ENCODE results near the gene TMPRSS2. TPM values are rescaled to one million over a fixed set of nuclear protein-coding genes. Genes with fewer than 3 reads are reported as not detected.
A peak's percentile ranks its signal among the peaks of the same experiment; 100 is the strongest.

The TMPRSS2 gene
- total and polyA plus RNA-seq, 2 of the 13 experiments (the other 11 are each of a cell fraction or from before 2014, with no cell fraction given), result 1.7 to 1.8 TPM

DNA sequence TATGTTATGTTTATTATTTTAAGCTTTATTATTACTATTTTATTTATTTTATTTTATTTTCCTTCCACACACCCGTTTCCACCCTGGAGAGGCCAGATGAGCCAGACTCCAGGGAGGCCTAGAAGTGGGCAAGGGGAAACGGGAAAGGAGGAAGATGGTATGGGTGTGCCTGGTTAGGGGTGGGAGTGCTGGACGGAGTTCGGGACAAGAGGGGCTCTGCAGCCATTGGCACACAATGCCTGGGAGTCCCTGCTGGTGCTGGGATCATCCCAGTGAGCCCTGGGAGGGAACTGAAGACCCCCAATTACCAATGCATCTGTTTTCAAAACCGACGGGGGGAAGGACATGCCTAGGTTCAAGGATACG is 82.4 kb downstream of the TMPRSS2 start:
- ATAC-seq, result no peak
- no peak for TF ChIP-seq FOXM1 (CRISPR knock-in tag; IDR thresholded peaks at IDR 0.05)
- TF ChIP-seq ZNF614 (CRISPR knock-in tag; IDR thresholded peaks at IDR 0.05; ENCODE audit: borderline replicate concordance), result no peak
- no peak for TF ChIP-seq ZNF569 (CRISPR knock-in tag; IDR thresholded peaks at IDR 0.05; ENCODE audit: borderline replicate concordance)
- no peak for TF ChIP-seq PHF8 (CRISPR knock-in tag; IDR thresholded peaks at IDR 0.05)
- TF ChIP-seq, protein P1, sequence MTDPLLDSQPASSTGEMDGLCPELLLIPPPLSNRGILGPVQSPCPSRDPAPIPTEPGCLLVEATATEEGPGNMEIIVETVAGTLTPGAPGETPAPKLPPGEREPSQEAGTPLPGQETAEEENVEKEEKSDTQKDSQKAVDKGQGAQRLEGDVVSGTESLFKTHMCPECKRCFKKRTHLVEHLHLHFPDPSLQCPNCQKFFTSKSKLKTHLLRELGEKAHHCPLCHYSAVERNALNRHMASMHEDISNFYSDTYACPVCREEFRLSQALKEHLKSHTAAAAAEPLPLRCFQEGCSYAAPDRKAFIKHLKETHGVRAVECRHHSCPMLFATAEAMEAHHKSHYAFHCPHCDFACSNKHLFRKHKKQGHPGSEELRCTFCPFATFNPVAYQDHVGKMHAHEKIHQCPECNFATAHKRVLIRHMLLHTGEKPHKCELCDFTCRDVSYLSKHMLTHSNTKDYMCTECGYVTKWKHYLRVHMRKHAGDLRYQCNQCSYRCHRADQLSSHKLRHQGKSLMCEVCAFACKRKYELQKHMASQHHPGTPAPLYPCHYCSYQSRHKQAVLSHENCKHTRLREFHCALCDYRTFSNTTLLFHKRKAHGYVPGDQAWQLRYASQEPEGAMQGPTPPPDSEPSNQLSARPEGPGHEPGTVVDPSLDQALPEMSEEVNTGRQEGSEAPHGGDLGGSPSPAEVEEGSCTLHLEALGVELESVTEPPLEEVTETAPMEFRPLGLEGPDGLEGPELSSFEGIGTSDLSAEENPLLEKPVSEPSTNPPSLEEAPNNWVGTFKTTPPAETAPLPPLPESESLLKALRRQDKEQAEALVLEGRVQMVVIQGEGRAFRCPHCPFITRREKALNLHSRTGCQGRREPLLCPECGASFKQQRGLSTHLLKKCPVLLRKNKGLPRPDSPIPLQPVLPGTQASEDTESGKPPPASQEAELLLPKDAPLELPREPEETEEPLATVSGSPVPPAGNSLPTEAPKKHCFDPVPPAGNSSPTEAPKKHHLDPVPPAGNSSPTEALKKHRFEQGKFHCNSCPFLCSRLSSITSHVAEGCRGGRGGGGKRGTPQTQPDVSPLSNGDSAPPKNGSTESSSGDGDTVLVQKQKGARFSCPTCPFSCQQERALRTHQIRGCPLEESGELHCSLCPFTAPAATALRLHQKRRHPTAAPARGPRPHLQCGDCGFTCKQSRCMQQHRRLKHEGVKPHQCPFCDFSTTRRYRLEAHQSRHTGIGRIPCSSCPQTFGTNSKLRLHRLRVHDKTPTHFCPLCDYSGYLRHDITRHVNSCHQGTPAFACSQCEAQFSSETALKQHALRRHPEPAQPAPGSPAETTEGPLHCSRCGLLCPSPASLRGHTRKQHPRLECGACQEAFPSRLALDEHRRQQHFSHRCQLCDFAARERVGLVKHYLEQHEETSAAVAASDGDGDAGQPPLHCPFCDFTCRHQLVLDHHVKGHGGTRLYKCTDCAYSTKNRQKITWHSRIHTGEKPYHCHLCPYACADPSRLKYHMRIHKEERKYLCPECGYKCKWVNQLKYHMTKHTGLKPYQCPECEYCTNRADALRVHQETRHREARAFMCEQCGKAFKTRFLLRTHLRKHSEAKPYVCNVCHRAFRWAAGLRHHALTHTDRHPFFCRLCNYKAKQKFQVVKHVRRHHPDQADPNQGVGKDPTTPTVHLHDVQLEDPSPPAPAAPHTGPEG (CRISPR knock-in tag; IDR thresholded peaks at IDR 0.05), result no peak
- no peak for TF ChIP-seq CSRNP2 (CRISPR knock-in tag; conservative IDR thresholded peaks at IDR 0.05; ENCODE audit: low read depth)
- TF ChIP-seq, protein P2, sequence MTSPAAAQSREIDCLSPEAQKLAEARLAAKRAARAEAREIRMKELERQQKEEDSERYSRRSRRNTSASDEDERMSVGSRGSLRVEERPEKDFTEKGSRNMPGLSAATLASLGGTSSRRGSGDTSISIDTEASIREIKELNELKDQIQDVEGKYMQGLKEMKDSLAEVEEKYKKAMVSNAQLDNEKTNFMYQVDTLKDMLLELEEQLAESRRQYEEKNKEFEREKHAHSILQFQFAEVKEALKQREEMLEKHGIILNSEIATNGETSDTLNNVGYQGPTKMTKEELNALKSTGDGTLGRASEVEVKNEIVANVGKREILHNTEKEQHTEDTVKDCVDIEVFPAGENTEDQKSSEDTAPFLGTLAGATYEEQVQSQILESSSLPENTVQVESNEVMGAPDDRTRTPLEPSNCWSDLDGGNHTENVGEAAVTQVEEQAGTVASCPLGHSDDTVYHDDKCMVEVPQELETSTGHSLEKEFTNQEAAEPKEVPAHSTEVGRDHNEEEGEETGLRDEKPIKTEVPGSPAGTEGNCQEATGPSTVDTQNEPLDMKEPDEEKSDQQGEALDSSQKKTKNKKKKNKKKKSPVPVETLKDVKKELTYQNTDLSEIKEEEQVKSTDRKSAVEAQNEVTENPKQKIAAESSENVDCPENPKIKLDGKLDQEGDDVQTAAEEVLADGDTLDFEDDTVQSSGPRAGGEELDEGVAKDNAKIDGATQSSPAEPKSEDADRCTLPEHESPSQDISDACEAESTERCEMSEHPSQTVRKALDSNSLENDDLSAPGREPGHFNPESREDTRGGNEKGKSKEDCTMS (CRISPR knock-in tag; conservative IDR thresholded peaks at IDR 0.05), result no peak
- TF ChIP-seq ZNF616 (CRISPR knock-in tag; IDR thresholded peaks at IDR 0.05; ENCODE audit: low read depth), result no peak
- no peak for TF ChIP-seq ZNF747 (CRISPR knock-in tag; IDR thresholded peaks at IDR 0.05; ENCODE audit: borderline replicate concordance)
- TF ChIP-seq ZBTB7B (CRISPR knock-in tag; IDR thresholded peaks at IDR 0.05), result no peak
- TF ChIP-seq, protein P3, sequence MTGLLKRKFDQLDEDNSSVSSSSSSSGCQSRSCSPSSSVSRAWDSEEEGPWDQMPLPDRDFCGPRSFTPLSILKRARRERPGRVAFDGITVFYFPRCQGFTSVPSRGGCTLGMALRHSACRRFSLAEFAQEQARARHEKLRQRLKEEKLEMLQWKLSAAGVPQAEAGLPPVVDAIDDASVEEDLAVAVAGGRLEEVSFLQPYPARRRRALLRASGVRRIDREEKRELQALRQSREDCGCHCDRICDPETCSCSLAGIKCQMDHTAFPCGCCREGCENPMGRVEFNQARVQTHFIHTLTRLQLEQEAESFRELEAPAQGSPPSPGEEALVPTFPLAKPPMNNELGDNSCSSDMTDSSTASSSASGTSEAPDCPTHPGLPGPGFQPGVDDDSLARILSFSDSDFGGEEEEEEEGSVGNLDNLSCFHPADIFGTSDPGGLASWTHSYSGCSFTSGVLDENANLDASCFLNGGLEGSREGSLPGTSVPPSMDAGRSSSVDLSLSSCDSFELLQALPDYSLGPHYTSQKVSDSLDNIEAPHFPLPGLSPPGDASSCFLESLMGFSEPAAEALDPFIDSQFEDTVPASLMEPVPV (CRISPR knock-in tag; IDR thresholded peaks at IDR 0.05), result no peak
- no peak for TF ChIP-seq EHMT2 (IDR thresholded peaks at IDR 0.05; ENCODE audit: borderline replicate concordance, low read depth, low read length)
- TF ChIP-seq POLR2A (IDR thresholded peaks at IDR 0.05; ENCODE audit: insufficient read depth in 1 of 2, low read depth in 2 of 2, low read length in 2 of 2), result no peak
- no peak for TF ChIP-seq ZNF460 (CRISPR knock-in tag; IDR thresholded peaks at IDR 0.05; ENCODE audit: borderline replicate concordance)

More for the DNA sequence above, 82.4 kb downstream of the TMPRSS2 start:
- CTCF ChIA-PET (ENCODE audit: low intra/inter-chr PET ratio, low total read pairs), result no interaction called here
- Histone ChIP-seq H3K27me3 (ENCODE audit: control insufficient read depth in 1 of 2, insufficient read depth in 2 of 2, low read length in 2 of 2) (no peaks in the 10 kb centered on the region; a peak in 1 of 5 replicates), H3K9ac (ENCODE audit: insufficient read depth, low read depth, low read length) (peak overlapping the region; percentile 46), H2AFZ (ENCODE audit: low read length) (no peak overlapping the region), H3K9me3 (ENCODE audit: low read length) (no peaks in the 10 kb centered on the region), H3K79me2 (ENCODE audit: insufficient read depth, low read length) (no peaks in the 10 kb centered on the region), H3K4me2 (ENCODE audit: low read depth, low read length) (peak overlapping the region; percentile 70), H4K20me1 (ENCODE audit: insufficient read depth, low read length) (no peaks in the 10 kb centered on the region), H3K36me3 (replicated peaks in 1 of 2; ENCODE audit: control insufficient read depth in 1 of 2, insufficient read depth in 2 of 2, low read length in 2 of 2) (no peaks in the 10 kb centered on the region), H3K4me3 (replicated peaks in 1 of 3; ENCODE audit: insufficient read depth in 1 of 3, low read depth in 2 of 3, low read length in 3 of 3) (peak overlapping the region; percentile 47 to 64 (median 51); a peak in 5 of 6 replicates), H3K27ac (ENCODE audit: extremely low read length, insufficient read depth, low read length) (no peak overlapping the region), H3K4me1 (ENCODE audit: insufficient read depth, low read length) (peaks cover 12% of the 10 kb centered on the region)
- WGBS (ENCODE audit: low lambda C conversion rate), result 63% methylated on average over 7 of the region's 7 CpGs
- POLR2A ChIA-PET, result interaction anchor here (1.0 kb wide), 1 partner anchor 82 kb away, joined by 3 read pairs; the partner anchor contains the start of gene TMPRSS2
- FAIRE-seq (no peak), DNase-seq (ENCODE audit: low spot score) (no peak)
- in situ Hi-C loops (cut with HindIII; ENCODE audit: extremely low pct_ligation_motif_present, low pct_unique_long_range_greater_than_20kb) (no loop called here), intact Hi-C loops (cut with micrococcal nuclease; ENCODE audit: unreplicated experiment) (no loop called here)
- BruUV-seq (replicated peaks), result no TSS peak

Measured in HepG2 (cell line).